Stimulated activated CD4-positive, alpha-beta T cell treated with anti-CD3 and anti-CD28 coated beads, Interleukin-1b, Interleukin-23, amount 100 ng/mL, for 24 hours (primary cell): ENCODE results near the gene PARM1.

Experiments
- DNase-seq, 4 experiments: peaks; one replicate each; pipeline ENCODE4 v3.0.0-alpha.2; 2020; ENCODE audit warnings: low read depth in 4 of 4, low spot score in 1 of 4

The PARM1 gene

DNA sequence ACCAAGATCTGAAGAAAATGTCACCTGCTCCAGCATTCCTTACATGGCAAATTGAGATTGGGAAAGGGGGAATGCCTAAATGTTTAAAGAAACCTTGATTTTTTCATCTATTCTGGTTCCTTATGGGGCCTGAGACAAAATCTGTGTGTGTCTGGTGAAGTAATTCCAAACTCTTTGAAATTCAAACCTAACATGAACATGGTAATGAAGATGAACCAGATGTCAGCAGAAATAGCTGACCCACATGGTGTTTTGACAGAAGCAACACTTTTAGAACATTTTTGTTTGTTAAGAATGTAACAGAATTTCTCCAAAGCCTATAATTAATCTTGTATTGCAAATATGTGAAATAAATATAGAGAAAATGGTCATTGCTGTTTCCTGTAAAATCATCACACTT lies 133.0 kb downstream of the PARM1 start:
- no peak for DNase-seq

DNA sequence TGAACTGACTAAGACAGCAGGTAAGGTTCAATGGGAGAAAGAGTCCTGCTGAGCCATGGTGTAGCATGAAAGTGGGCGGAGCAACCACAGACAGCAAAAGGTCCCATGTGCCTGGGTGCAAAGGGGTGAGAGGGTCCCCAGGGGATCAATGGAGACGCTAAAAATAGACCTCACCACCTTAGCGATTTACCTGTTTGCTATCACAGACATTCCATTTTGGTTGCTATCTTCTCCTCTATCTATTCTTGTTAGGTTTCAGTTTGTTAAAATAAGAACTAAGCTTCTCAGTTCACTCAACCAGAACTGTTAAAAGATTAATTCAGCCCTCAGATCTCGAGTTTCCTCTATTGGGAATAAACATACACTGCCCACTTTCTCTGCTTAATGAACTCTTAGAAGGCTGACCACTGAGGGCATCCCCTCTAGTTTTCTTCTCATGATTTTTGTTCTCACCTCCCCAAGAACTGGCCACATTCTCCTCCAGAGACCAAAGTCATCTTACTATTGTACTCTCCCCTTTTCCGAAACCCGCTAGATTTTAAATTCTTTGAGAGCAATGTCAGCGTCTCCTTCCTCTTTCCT lies 136.7 kb downstream of the PARM1 start:
- DNase-seq = no peak

DNA sequence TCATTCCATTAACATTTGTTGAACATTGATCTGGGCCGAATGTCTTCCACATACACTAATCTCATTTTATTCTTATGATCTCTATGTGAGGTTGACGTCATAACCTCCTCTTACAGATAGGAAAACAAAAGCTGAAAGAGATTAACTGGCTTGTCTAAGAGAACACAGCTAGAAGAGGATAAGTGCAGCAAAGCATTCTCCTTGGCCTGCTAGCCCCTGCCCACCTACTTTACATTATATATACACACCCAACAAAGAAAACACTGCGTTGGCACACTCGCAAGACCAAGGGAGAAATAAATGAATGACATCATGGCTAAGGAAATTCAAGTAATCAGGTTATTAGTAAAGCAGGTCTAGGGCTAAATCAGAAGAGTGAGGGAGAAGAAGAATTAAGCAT lies 138.4 kb downstream of the PARM1 start:
- DNase-seq = no peak

DNA sequence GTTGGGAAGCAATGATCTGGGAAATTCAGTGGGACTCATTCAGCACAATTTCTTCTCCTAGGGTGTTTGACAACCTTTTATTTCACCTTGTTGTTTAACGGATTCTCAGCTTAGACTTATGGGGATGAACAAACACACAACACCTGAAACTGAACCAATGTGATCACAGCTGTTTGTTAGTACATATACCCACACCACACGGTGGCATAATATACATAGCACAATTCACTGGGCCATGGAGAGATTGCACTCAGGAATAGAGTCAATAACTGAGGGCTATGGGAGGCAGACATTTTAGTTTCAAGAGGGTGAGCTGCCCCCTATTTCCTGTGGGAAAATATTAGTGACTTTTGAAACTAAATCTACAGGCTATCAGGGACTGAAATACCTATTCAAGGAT lies 148.0 kb downstream of the PARM1 start:
- DNase-seq = no peak

DNA sequence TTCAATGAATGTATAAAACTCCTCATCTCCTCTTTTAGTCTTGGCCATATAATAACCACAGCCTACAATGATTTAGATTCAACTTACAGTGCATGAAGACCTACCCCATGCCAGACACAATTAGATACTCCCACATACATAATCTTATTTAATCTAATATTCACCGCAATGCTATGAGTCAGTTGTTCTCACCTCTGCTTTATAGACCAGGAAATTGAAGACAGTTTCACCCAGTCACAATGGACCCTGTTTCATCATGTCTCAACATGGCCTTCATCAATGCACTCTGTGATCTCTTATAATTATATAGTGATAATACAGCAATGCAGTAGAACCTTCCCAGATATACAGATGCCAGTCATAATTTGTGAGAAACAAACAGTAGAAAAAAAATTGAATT lies 148.6 kb downstream of the PARM1 start:
- DNase-seq = no peak

DNA sequence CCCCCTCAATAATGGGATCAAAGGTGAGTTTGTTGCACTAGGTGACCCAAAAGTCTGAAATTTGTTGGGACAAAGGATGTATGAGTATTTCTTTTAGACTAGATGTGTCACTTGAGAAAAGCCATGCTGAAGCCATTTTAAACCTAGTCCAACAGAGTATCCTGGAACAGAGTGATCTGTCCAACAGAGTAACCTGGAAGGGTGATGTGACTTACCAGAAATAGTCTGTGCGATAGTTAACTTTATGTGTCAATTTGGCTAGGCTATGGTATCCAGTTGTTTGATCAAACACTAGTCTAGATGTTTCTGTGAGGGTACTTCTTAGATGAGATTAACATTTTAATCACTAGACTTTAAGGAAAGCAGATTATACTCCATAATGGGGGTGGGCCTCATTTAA lies 154.5 kb downstream of the PARM1 start:
- DNase-seq = no peak

DNA sequence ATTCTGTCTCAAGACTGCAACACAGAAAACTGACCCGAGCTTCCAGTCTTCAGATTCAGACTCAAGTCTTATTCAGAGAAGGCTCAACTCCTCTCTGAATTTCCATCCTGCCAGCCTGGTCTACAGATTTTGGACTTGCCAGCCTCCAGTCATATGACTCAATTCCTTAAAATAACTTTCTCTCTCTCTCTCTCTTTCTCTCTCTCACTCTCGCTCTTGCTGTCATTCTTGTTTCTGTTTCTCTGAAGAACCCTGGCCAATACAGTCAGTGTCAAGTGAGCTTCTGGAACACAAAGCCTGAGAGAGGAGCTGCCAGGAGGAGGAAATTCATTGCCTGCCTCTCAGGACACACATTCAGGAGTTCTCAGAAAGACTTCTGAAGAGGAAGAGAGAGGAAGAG lies 154.9 kb downstream of the PARM1 start:
- DNase-seq = no peak

DNA sequence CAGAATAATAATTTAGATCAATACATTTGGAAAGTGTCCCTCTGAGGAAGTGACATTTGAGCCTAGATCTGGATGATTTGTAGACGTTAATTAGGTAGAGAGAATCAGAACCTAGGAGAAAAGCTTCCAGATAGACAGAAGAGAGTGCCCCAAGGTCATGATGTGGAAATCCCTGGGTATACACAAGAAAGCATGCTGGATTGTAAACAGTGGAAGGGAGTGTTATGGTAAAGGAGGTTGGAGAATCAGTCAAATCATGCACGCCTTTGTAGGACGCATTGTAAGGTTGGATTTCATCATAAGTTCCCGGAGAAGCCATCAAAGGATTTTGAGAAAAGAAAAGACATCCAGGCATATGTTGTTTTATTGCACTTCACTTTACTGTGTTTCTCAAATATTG lies 156.3 kb downstream of the PARM1 start:
- no peak for DNase-seq

DNA sequence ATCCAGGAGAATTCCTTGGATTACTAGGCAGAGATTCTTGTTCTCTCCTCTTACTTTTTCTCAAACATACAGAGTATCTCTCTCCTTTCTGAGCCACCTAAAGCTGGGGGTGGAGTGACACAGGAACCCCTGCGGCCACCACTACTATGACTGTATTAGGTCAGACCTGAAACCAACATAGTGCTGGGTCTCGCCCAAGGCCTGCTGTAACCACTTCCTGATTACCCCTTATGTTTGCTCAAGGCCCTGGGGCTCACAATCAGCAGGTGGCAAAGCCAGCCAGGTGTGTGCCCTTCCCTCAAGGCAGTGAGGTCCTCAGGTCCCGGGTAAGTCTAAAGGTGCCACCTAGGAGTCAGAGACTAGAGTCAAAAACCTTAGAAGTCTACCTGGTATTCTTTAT lies 166.4 kb downstream of the PARM1 start:
- no peak for DNase-seq
